Measurements from ENCODE around the gene CDKN2B-AS1.

CDKN2B-AS1 gene

DNA sequence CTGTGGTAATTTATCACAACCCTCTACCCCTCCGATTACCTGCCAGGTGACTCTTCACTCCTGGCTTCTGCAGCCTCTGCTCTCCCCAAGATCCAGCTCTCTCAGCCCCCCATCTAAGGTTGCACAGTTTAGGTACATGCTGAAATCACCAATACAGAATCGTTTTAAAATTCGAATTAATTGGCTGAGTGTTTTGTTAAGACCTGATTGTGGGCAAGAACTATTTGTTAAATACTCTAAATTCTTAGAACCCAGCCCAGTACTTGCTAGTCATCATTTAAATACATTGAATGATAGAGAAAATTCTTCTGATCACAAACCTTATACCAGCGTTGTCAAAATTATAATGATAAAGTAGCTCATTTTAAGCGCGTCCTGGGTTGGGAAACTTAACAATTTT is 162.0 kb downstream of the CDKN2B-AS1 start:
- DNase-seq (ENCODE audit: extremely low read depth, insufficient read length) = no peak
- Histone ChIP-seq H3K4me3 (replicated peaks; ENCODE audit: low read depth, low read length) (no peak overlapping the region), H3K27me3 (replicated peaks; ENCODE audit: control insufficient read depth, insufficient read depth, low read length) (no peaks in the 10 kb centered on the region), H3K36me3 (ENCODE audit: control insufficient read depth, insufficient read depth, low read length) (no peaks in the 10 kb centered on the region)
- TF ChIP-seq CTCF (IDR thresholded peaks at IDR 0.05; ENCODE audit: insufficient read depth, low read length, poor library complexity, severe bottlenecking) = no peak

DNA sequence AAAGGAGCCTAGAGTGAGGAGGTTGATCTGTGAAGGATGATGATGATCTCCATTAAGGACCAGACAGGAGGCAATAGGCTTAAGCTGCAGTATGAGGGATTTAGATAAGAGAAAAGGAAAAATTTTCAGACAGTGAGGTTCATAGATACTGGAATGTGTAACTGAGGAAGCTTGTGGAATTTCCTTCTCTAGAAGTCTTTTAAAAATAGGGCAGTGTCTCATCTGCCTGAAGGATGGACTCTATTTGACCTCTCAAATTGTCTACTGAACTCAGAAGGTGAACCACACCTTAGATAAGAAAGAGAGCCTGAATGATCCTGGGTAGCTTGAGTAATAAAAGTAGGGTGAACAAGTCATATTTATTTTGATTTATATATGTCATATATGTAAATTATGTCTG is 162.7 kb downstream of the CDKN2B-AS1 start:
- no peak for DNase-seq (ENCODE audit: extremely low read depth, insufficient read length)
- no peak for TF ChIP-seq CTCF (IDR thresholded peaks at IDR 0.05; ENCODE audit: insufficient read depth, low read length, poor library complexity, severe bottlenecking)

GRCh38 chr9:22157828-22158227 is 163.2 kb downstream of the CDKN2B-AS1 start:
- Histone ChIP-seq H3K4me3 (replicated peaks; ENCODE audit: low read depth, low read length) (no peak overlapping the region), H3K27me3 (replicated peaks; ENCODE audit: control insufficient read depth, insufficient read depth, low read length) (no peaks in the 10 kb centered on the region), H3K36me3 (ENCODE audit: control insufficient read depth, insufficient read depth, low read length) (no peaks in the 10 kb centered on the region)
- DNase-seq (ENCODE audit: extremely low read depth, insufficient read length) = no peak
- TF ChIP-seq CTCF (IDR thresholded peaks at IDR 0.05; ENCODE audit: insufficient read depth, low read length, poor library complexity, severe bottlenecking) = no peak

More for the DNA sequence above, 162.7 kb downstream of the CDKN2B-AS1 start:
- no peaks in the 10 kb centered on the region for H3K27me3 ChIP-seq (replicated peaks; ENCODE audit: control insufficient read depth, insufficient read depth, low read length)
- no peaks in the 10 kb centered on the region for H3K36me3 ChIP-seq (ENCODE audit: control insufficient read depth, insufficient read depth, low read length)
- no peak overlapping the region for H3K4me3 ChIP-seq (replicated peaks; ENCODE audit: low read depth, low read length)

- Histone ChIP-seq H3K36me3 (ENCODE audit: control insufficient read depth, insufficient read depth, low read length) (no peaks in the 10 kb centered on the region), H3K4me3 (replicated peaks; ENCODE audit: low read depth, low read length) (no peak overlapping the region), H3K27me3 (replicated peaks; ENCODE audit: control insufficient read depth, insufficient read depth, low read length) (no peaks in the 10 kb centered on the region)
- no peak for TF ChIP-seq CTCF (IDR thresholded peaks at IDR 0.05; ENCODE audit: insufficient read depth, low read length, poor library complexity, severe bottlenecking)
- no peak for DNase-seq (ENCODE audit: extremely low read depth, insufficient read length)
These were observed 163.7 kb downstream of the CDKN2B-AS1 start for GRCh38 chr9:22158271-22158670.

GRCh38 chr9:22158927-22159346 is 164.3 kb downstream of the CDKN2B-AS1 start:
- TF ChIP-seq CTCF (IDR thresholded peaks at IDR 0.05; ENCODE audit: insufficient read depth, low read length, poor library complexity, severe bottlenecking) = no peak
- Histone ChIP-seq H3K4me3 (replicated peaks; ENCODE audit: low read depth, low read length) (no peak overlapping the region), H3K36me3 (ENCODE audit: control insufficient read depth, insufficient read depth, low read length) (no peaks in the 10 kb centered on the region), H3K27me3 (replicated peaks; ENCODE audit: control insufficient read depth, insufficient read depth, low read length) (no peaks in the 10 kb centered on the region)
- no peak for DNase-seq (ENCODE audit: extremely low read depth, insufficient read length)

DNA sequence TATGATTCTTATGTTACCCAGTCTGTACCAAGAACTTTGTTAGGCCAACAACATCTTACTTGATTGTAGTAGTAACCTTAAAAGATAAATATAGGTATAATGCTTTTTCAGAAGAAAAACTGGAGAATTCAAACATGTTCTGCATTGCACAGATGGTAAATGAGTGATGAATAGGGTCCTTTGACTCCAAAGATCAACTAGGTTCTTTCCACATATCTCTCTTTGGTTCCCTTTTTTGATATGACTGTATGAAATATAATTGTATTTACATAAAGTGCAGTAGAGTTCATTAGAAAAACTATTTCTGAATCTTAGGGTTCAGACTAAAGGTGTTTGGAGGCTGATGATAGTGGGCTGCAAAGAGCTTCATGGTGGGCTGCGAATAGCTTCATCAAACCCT is 165.0 kb downstream of the CDKN2B-AS1 start:
- no peak for DNase-seq (ENCODE audit: extremely low read depth, insufficient read length)
- Histone ChIP-seq H3K4me3 (replicated peaks; ENCODE audit: low read depth, low read length) (no peak overlapping the region), H3K36me3 (ENCODE audit: control insufficient read depth, insufficient read depth, low read length) (no peaks in the 10 kb centered on the region), H3K27me3 (replicated peaks; ENCODE audit: control insufficient read depth, insufficient read depth, low read length) (no peaks in the 10 kb centered on the region)
- TF ChIP-seq CTCF (IDR thresholded peaks at IDR 0.05; ENCODE audit: insufficient read depth, low read length, poor library complexity, severe bottlenecking) = no peak
